GM19025 (cell line): ENCODE measurements around the gene BABAM2.

Experiments used
- ATAC-seq: cut with Tn5 transposase; IDR thresholded peaks from one replicate; pipeline ENCODE4 v1.9.1; 2021; ENCODE audit warnings: mild to moderate bottlenecking, low read depth, moderate library complexity; ENCODE audit not compliant: unreplicated experiment

Gene BABAM2

GRCh38 chr2:27906074-27906473, 15.5 kb downstream of the BABAM2 start:
- no peak for ATAC-seq

GRCh38 chr2:27907547-27907946, 17.0 kb downstream of the BABAM2 start:
- no peak for ATAC-seq

GRCh38 chr2:27909901-27910300, 19.4 kb downstream of the BABAM2 start:
- no peak for ATAC-seq

DNA sequence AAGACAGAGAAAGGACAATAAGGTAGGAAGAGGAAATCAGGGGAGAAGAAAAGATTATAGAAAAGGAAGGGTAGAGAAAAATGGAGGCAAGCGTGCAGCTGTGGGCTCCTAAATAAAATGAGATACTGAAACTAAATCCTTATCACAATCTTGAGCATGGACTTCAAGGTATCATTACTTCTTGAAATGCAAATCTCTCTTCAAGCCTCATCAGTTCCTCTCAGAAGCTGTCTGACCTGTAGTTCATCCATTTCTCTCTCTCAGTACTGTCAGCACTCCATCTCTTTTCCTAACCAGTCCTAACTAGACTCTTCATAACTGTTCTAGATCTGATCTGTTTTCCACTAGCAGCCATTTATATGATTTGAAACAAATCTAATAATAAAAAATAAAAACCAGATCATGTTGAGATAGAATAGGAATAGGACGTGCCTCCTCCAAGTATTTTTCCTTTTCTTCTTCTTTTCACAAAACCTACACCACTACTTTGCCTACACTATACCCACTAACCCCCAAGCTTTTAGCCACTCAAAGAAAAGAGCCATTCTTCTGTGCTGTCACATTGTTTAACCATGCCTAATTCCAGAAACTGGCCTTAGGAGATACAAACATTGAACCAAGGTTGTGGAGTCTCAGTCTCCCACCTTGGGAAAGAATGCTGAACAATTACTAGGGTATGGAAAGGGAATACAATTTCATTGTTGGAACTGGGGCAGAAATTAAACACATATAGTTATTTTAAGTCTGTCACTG, 21.1 kb downstream of the BABAM2 start:
- ATAC-seq = no peak

GRCh38 chr2:27912512-27912911, 22.0 kb downstream of the BABAM2 start:
- no peak for ATAC-seq

DNA sequence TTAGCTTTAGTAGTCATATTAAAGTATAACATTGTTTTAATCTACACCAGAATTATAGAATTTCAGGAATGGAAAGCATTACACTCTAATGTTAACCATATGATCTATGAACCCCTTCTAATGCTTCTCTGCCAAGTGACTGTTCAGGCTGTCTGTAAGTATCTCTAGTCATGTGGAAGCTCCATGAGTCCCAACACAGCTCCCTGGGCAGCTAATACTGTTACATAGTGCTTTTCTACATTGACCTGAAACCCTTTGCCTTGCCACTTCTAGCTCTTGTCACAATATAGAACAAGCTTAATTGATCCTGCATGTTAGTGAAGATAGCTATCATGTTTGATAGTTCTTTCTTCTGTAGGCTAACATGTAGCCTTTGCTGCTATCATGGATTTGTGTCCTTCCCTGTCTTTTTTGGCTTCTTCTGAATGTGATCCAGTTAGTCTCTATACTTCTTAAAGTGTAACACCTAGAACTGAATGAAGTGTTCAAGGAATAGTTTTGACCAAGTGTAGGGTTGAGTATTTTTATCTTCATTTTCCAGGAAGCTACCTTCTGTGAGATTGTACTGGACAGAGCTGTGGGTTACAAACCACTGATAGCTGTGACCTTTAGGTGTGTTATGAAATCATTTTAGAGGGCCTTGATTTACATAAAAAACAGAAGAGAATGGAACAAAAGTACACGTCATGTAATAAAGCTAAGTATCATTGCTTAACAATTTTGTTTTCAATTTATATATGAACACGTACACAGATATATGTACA, 23.7 kb downstream of the BABAM2 start:
- ATAC-seq = no peak

DNA sequence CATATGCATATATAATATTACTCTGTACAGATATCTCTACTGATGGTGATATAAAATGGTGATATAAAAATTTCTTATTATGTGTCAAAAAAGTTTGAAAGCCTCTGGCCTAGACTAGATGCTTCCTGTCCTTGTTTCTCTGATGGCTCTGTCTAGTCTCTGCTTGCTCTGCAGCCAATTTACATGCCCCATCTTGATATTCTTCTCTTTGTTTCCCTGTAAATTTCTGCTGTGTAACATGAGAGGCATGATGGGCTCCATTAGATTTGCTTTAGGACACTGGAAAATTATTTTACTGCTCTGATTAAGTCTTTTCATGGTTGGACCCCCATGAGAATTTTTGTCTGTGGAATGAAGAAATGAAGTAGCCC, 24.3 kb downstream of the BABAM2 start:
- no peak for ATAC-seq

DNA sequence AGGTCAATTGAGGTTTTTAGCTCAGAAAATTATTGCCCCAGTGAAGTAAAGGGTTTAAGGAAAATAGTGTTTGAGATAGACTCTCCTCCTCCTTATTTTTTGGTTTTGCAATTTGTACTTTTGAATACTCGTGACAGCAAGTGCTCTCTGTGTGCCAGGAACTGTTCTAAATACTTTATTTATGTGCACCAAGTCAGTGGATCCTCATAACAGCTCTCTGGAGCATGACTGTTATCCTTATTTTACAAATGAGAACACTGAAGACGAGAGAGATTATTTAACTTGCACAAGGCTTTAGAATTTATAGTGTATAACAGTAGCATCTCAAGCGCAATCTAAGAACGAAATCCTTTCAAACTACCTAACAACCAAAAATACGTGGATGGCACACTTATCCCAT, 24.7 kb downstream of the BABAM2 start:
- no peak for ATAC-seq

DNA sequence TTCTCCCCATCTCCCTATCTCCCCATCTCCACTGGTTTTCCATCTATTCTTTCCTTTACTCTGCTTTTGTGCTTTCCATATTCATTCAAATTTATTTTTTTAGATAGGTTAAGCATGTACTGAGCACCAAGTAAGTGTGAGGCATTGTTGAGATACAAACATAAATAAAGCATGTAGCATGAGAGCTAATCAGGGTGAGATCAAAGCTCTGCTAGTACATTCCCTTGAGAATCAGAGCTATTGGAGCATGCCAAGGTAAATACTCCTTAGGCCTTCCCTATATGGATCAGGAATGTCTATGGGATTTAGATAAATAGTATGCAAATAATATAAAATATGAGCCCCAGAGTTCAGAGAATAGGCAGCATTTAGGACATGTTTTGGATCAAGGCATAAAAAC, 25.3 kb downstream of the BABAM2 start:
- ATAC-seq = no peak

GRCh38 chr2:27916293-27916995, 25.9 kb downstream of the BABAM2 start:
- ATAC-seq = no peak

DNA sequence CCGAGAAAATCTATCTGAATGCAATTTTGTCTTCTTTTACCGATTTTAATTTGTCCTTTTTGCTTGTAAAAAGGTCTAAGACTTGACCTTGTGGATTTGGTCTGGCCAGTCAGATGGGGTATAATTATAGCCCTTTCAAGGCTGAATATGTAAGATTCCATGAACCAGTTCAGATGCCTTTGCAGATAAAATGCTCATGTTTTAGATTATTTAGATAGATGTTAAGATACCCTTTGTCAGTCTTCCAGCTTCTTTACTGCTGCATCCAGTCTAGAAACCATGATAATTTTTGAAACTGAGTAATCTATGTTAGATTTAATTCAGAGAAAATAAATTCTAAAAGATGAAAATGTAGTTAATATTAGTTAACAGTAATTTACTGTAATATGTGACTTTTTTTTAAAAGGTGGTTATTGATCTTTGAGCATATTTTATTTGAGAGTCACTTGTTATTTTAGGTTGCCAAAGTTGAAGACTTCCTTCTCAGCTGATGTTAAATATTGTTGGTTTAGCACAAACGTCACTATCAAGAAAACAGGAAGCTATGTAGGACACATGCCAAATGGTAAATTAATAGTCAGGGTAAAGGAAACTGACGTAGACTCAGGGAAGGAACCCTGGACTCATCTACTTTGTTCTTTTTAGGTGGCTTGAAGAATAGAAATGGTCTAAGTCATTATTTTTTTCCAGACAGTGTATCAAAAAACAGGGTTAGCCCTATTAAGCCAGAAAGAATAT, 29.8 kb downstream of the BABAM2 start:
- no peak for ATAC-seq

DNA sequence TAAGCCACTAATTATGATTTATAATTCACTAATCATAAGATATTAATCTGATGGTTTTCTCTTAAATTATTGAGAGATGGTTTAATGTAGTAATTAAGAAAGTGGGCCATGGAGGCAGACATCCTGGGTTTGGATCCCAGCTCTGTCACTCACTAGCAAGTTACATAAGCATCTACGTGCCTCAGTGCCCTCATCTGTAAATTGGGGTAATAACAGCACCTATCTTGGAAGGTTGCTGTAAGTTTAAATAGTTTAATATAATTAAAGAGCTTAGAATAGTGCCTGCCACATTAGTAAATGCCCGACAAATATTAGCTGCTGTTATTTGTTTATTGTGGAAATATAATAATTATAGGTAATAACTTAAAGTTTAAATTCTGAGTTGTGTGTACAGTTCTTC, 30.9 kb downstream of the BABAM2 start:
- no peak for ATAC-seq

DNA sequence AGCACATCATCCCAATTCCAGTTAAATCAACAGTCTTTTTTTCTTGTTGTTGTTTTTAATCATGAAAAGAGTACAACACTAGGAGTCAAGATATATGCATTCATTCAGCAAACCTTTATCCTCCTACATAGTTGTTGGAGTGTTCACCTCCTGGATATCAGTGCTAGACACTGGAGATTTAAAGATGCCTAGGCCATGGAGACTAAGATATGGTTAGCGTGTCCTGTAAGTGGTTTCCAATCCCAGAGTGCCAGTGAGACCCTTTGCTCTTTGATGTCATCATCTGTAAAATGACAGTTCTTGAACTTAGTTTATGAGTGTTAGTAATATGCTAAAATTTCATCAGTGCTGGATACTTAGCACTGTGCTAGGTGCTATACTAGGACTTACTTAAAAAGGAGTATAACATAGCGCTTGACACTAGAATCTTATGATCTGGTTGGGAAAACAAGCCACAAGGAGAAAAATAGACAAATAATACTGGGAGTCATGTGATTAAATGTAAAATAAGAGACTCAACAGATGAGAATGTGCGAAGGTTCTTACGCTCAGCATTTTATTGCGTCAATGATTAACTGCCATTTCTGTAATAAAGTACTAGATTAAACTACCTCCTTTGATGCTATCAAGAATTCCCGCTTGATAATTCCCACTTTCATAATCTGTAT, 31.5 kb downstream of the BABAM2 start:
- no peak for ATAC-seq

GRCh38 chr2:27922842-27923241, 32.3 kb downstream of the BABAM2 start:
- no peak for ATAC-seq

DNA sequence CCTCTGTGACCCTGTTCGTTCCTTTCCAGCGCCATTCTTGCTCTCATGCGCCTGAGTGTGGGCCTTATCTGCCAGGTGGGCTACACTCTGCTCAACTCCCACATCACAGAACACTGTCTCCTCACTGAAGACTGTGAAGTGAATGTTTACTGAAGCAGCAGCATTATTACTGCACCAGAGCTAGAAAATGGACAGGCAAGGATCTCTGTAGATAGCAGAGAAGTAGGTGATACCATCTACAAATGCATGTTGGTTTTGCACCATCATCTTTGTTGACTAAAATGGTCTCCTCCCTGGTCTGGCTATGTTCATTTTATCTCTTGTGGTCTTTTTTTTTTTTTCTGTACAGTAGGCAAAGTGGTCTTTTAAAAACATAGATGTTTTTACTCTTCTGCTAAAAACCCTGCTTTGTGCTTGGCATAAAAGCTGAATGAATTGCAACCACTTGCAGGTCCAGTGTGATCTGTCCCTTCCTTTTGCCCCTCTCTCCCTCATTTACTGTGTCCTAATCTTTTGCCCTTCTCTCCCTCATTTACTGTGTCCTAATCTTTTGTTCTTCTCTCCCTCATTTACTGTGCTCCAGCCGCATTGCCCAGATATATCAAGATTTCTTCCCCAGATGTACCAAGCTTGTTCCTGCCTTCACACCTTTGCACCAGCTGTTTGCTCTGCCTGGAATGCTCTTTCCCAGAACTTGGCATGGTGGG, 35.4 kb downstream of the BABAM2 start:
- no peak for ATAC-seq

- no peak for ATAC-seq
Observed at GRCh38 chr2:27929916-27930486, 39.5 kb downstream of the BABAM2 start.

- ATAC-seq = no peak
Observed at GRCh38 chr2:27931361-27931950, 40.9 kb downstream of the BABAM2 start.

GRCh38 chr2:27932396-27932795, 41.9 kb downstream of the BABAM2 start:
- ATAC-seq = no peak

DNA sequence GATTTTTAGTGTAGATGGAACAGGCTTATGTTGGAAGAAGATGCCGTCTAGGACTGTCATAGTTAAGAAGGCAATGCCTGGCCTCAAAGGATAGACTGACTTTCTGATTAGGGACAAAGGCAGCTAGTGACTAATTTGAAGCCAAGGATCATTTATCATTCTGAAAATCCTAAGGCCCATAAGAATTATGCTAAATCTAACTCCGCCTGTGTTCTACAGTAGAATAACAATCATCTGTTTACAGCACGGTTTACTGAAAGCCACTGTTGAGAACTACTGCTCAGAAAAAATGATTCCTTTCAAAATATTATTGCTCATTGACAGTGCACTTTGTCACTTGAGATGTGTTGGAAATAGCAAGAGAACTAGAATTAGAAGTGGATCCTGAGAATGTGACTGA, 44.5 kb downstream of the BABAM2 start:
- no peak for ATAC-seq
